RWPE2 (cell line): ENCODE measurements around the gene KRIT1.
"Not testable (repeated sequence)": the region's sequence is repeated elsewhere in the genome, so short reads cannot be mapped to it uniquely, and the experiment has no call there.

Experiments
- ATAC-seq: fragments of 200-7000 bp; cut with Tn5 transposase; 3 replicates; pipeline ENCODE4 v1.9.1; 2021; ENCODE audit warnings: low read depth
- DNase-seq: peaks from one replicate; pipeline ENCODE4 v3.0.0-alpha.2; 2020; ENCODE audit warnings: low spot score
- H3K27ac ChIP-seq: fragments of 450-650 bp; 2 replicates; pipeline ENCODE4 v1.5.1; 2017; ENCODE audit warnings: mild to moderate bottlenecking; ENCODE audit not compliant: poor library complexity, severe bottlenecking
- H3K27me3 ChIP-seq: fragments of 250-450 bp; sonication (Bioruptor Pico); 2 replicates; pipeline ENCODE4 v1.5.1; 2021; ENCODE audit warnings: mild to moderate bottlenecking, moderate library complexity; ENCODE audit not compliant: insufficient read depth, poor library complexity, severe bottlenecking
- H3K36me3 ChIP-seq: fragments of 250-450 bp; sonication (Bioruptor Pico); 2 replicates; pipeline ENCODE4 v1.5.1; 2020; ENCODE audit warnings: low read depth, mild to moderate bottlenecking, moderate library complexity
- H3K4me1 ChIP-seq: fragments of 250-450 bp; sonication (Bioruptor Pico); 2 replicates; pipeline ENCODE4 v1.5.1; 2021; ENCODE audit warnings: mild to moderate bottlenecking, moderate library complexity; ENCODE audit not compliant: insufficient read depth, poor library complexity, severe bottlenecking
- H3K4me3 ChIP-seq: fragments of 250-450 bp; sonication (Bioruptor Pico); 2 replicates; pipeline ENCODE4 v1.5.1; 2021; ENCODE audit warnings: mild to moderate bottlenecking, moderate library complexity; ENCODE audit not compliant: severe bottlenecking
- H3K9me3 ChIP-seq: fragments of 250-450 bp; sonication (Bioruptor Pico); 2 replicates; pipeline ENCODE4 v1.5.1; 2021; ENCODE audit warnings: mild to moderate bottlenecking, moderate library complexity; ENCODE audit not compliant: severe bottlenecking
- TF ChIP-seq, protein P1 (sequence below): fragments of 450-650 bp; IDR thresholded peaks from one replicate; pipeline ENCODE4 v1.5.1; 2017; ENCODE audit warnings: mild to moderate bottlenecking, moderate library complexity; ENCODE audit not compliant: poor library complexity, severe bottlenecking

Gene KRIT1

DNA sequence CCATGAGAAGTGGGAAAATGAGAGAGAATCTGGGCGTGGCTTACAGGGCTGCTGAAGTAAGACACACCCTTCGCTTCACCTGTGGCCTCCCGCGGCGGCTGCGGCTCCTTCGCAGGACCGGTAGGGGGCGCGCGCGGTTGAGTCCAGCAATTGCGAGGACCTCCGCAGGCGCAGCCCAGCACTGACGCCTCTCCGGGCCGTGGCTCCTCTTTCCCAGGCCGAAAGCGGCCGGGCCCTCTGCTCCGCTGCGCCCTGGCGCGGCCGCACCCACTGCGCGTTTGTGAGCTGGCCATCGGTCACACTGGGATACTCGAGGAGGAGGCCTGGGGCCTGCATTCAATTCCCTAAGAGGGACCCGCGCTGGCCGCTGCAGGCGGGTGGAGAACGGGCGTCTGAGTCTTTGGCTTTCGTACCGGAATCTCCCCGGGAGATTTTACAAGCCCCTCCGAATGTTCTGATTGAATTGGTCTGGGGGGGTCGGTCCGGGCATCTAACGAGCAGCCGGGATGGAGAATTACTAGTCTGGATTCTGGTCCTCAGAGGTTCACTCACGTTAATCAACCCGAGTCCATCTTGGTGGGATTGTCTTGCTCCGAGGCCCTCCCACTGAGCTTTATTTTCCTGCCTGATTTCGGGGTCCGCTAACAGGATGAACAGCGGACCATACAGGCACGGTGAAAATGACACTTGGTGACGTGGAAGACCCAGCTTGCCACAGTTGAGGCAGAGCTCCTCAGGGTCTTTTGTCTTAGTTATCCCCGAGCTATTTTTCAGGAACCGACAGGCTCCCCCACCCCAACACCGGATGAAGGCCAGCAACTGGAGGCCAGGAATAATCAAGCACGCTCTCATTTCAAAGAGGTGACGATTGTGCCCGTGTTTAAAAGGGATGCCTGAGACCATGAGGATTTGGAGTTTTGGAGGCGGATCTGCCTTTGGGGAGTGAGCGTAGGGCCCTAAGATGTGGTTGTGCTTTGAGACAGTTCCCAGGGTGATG lies 66.5 kb downstream of the KRIT1 start, which contains the start of gene LRRD1:
LRRD1 (minus strand) TSS at position 215 of the 997 bp plus-strand sequence. CDS start 13,940 bp downstream, outside the sequence.
- Histone ChIP-seq H3K4me1 (no peaks in the 10 kb centered on the region), H3K27me3 (no peaks in the 10 kb centered on the region), H3K36me3 (no peaks in the 10 kb centered on the region), H3K4me3 (peak within 1 kb of the TSS; percentile 28), H3K9me3 (no peaks in the 10 kb centered on the region), H3K27ac (no peak within 1 kb of the TSS)
- DNase-seq, result peak; percentile 77
- TF ChIP-seq, protein P1, sequence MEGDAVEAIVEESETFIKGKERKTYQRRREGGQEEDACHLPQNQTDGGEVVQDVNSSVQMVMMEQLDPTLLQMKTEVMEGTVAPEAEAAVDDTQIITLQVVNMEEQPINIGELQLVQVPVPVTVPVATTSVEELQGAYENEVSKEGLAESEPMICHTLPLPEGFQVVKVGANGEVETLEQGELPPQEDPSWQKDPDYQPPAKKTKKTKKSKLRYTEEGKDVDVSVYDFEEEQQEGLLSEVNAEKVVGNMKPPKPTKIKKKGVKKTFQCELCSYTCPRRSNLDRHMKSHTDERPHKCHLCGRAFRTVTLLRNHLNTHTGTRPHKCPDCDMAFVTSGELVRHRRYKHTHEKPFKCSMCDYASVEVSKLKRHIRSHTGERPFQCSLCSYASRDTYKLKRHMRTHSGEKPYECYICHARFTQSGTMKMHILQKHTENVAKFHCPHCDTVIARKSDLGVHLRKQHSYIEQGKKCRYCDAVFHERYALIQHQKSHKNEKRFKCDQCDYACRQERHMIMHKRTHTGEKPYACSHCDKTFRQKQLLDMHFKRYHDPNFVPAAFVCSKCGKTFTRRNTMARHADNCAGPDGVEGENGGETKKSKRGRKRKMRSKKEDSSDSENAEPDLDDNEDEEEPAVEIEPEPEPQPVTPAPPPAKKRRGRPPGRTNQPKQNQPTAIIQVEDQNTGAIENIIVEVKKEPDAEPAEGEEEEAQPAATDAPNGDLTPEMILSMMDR, result peak; percentile 97
- ATAC-seq, result peak; percentile 99

GRCh38 chr7:92177362-92177761 lies 68.4 kb downstream of the KRIT1 start:
- H3K9me3 ChIP-seq, result no peaks in the 10 kb centered on the region
- no peak for ATAC-seq

GRCh38 chr7:92169529-92169928 lies 76.2 kb downstream of the KRIT1 start:
- not testable (repeated sequence) for H3K27me3 ChIP-seq, ATAC-seq, H3K4me1 ChIP-seq, DNase-seq, H3K4me3 ChIP-seq, H3K9me3 ChIP-seq, H3K36me3 ChIP-seq, H3K27ac ChIP-seq

More at GRCh38 chr7:92177362-92177761, 68.4 kb downstream of the KRIT1 start:
- no peaks in the 10 kb centered on the region for H3K4me1 ChIP-seq
- no peaks in the 10 kb centered on the region for H3K36me3 ChIP-seq
- TF ChIP-seq, protein P1, result no peak
- H3K4me3 ChIP-seq, result no peak overlapping the region
- H3K27me3 ChIP-seq, result no peaks in the 10 kb centered on the region
- DNase-seq, result no peak
- no peak overlapping the region for H3K27ac ChIP-seq

GRCh38 chr7:92161271-92161670 lies 84.4 kb downstream of the KRIT1 start:
- DNase-seq (no peak), ATAC-seq (no peak)
- TF ChIP-seq, protein P1, result no peak
- Histone ChIP-seq H3K4me3 (no peak overlapping the region), H3K27me3 (peaks cover 3% of the 10 kb centered on the region), H3K27ac (no peak overlapping the region), H3K4me1 (peaks cover 8% of the 10 kb centered on the region), H3K36me3 (no peaks in the 10 kb centered on the region), H3K9me3 (no peaks in the 10 kb centered on the region)

DNA sequence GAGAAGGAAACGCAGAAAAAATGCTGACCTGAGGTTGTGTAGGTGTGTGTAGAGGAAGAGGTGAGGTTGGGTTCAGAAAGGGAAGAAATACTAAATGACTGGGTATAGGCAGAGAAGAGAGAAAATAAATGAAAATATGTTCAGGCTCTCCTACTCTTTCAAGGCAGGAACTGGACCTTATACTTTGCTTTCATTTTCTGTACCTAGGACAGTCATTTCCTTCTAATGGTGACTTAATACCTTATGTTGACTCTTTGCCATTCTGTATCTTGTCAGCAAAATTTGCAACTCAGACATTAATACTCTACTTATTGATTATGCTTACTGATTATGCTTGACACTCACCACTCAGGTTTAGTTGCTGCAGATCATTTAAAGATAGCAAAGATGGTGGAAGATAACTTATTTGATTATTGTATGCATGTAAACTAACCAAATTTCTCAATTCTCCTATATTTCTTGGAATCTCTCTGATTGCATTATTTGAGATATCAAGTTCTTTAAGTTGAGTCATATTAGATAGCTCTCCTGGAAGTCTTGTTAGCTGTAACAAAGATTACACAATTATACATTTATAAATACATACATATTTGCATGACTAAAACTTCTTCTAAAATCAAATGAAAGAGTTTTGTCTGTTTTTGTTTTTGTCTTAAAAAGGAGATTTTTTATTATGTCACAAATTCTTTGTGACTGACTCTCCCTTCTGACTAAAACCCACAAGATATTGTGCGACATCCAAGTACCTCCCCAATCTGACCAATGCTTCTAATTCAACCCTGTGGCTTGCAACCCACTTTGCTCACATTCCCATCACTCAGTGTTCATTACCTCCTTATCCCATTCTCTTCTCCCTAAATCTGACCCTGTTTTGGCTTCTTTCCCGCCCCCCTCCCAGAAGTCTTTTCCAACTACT lies 86.8 kb downstream of the KRIT1 start:
- Histone ChIP-seq H3K27ac (no peak overlapping the region), H3K4me3 (no peak overlapping the region), H3K9me3 (no peaks in the 10 kb centered on the region), H3K27me3 (peaks cover 3% of the 10 kb centered on the region), H3K36me3 (no peaks in the 10 kb centered on the region), H3K4me1 (peaks cover 8% of the 10 kb centered on the region)
- TF ChIP-seq, protein P1, result no peak
- ATAC-seq, result peak; percentile 78
- DNase-seq, result no peak
